GM12892 (cell line): ENCODE data around the gene MCUR1.

Source experiments
- POLR2A ChIP-seq: IDR thresholded peaks from 2 replicates; pipeline ENCODE4 v1.6.1; 2011; ENCODE audit warnings: low read depth, low read length, control low read depth
- POLR2AphosphoS5 ChIP-seq: IDR thresholded peaks from 2 replicates; pipeline ENCODE4 v1.6.1; 2011; ENCODE audit warnings: low read depth, low read length, control low read depth

DNA sequence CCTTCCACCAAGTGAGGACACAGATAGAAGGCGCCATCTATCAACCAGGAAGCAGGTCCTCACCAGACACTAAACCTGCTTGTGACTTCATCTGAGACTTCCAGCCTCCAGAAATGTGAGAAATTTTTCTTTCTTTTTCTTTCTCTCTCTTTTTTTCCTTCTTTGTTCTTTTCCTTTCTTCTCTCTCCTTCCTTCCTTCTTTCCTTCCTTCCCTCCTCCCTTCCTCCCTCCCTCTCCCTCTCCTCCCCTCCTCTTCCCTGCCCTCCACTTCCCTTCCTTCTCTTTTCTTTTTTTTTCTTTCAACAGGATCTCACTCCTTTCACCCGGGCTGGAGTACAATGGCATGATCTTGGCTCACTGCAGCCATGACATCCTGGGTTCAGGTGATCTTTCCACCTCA, 37.4 kb upstream of the MCUR1 start:
- TF ChIP-seq POLR2AphosphoS5 (no peak), POLR2A (no peak)
